K562 (cell line): Measurements from ENCODE around the gene PSRC1. TPM values are rescaled to one million over a fixed set of nuclear protein-coding genes. Genes with fewer than 3 reads are reported as not detected.

ENCODE experiments used
- BRF1 ChIP-seq: IDR thresholded peaks from 3 replicates; pipeline ENCODE4 v1.6.1; 2011; ENCODE audit warnings: borderline replicate concordance, mild to moderate bottlenecking; ENCODE audit not compliant: insufficient read length; ENCODE audit errors: extremely low read depth
- CHCHD3 ChIP-seq: fragments of 250-450 bp; sonication (Bioruptor Pico); IDR thresholded peaks from 2 replicates; pipeline ENCODE4 v2.1.2; 2022; ENCODE audit warnings: mild to moderate bottlenecking
- EP400 ChIP-seq: fragments of 450-650 bp; IDR thresholded peaks from 2 replicates; pipeline ENCODE4 v1.6.1; 2017; ENCODE audit warnings: antibody characterized with exemption, mild to moderate bottlenecking, moderate library complexity
- ERF ChIP-seq: fragments of 450-650 bp; formaldehyde crosslinking; IDR thresholded peaks from 2 replicates; pipeline ENCODE4 v1.4.0; 2020; ENCODE audit warnings: mild to moderate bottlenecking, mixed read lengths
- EWSR1 ChIP-seq: fragments of 450-650 bp; IDR thresholded peaks from 2 replicates; pipeline ENCODE4 v1.6.1; 2018; ENCODE audit warnings: borderline replicate concordance, mild to moderate bottlenecking, low read depth, moderate library complexity; ENCODE audit not compliant: partially characterized antibody
- FOXP4 ChIP-seq: sonication (generic); formaldehyde crosslinking; IDR thresholded peaks from 2 replicates; pipeline ENCODE4 v1.8.0; 2022; ENCODE audit warnings: mild to moderate bottlenecking, missing genetic modification reagents, borderline replicate concordance
- GTF2F1 ChIP-seq: IDR thresholded peaks from 2 replicates; pipeline ENCODE4 v1.6.1; 2011; ENCODE audit warnings: low read depth, low read length, improper control_type of control experiment
- ILF3 ChIP-seq: fragments of 450-650 bp; IDR thresholded peaks from 2 replicates; pipeline ENCODE4 v1.6.1; 2018; ENCODE audit warnings: antibody characterized with exemption, mild to moderate bottlenecking, moderate library complexity, borderline replicate concordance
- MCM7 ChIP-seq, 2 experiments: fragments of 450-650 bp; IDR thresholded peaks; 2 replicates each; pipeline ENCODE4 v1.6.1; 2016 to 2018
- PBX2 ChIP-seq, 2 experiments: IDR thresholded peaks in 1 of 2; conservative IDR thresholded peaks in 1 of 2; 2 replicates each; pipeline ENCODE4 v1.6.1; 2016; ENCODE audit warnings: low read depth in 2 of 2, mild to moderate bottlenecking in 1 of 2, missing compliant biosample characterization in 1 of 2, missing genetic modification characterization in 1 of 2, moderate library complexity in 1 of 2
- PHF21A ChIP-seq: fragments of 450-650 bp; IDR thresholded peaks from 2 replicates; pipeline ENCODE4 v1.6.1; 2017; ENCODE audit warnings: low read depth, borderline replicate concordance
- RBM17 ChIP-seq: fragments of 200-400 bp; formaldehyde crosslinking; IDR thresholded peaks from 2 replicates; pipeline ENCODE4 v1.6.1; 2017; ENCODE audit warnings: low read depth, mild to moderate bottlenecking, low read length, borderline replicate concordance
- TSC22D4 ChIP-seq: fragments of 450-650 bp; IDR thresholded peaks from 2 replicates; pipeline ENCODE4 v1.6.1; 2016; ENCODE audit warnings: missing genetic modification characterization, missing biosample characterization, control low read depth
- ZBTB7A ChIP-seq: IDR thresholded peaks from 2 replicates; pipeline ENCODE4 v1.6.1; 2011; ENCODE audit warnings: low read depth, mild to moderate bottlenecking, low read length, moderate library complexity, borderline replicate concordance; ENCODE audit not compliant: control insufficient read depth
- ZBTB9 ChIP-seq: fragments of 450-650 bp; formaldehyde crosslinking; IDR thresholded peaks from 2 replicates; pipeline ENCODE4 v1.4.0; 2020; ENCODE audit warnings: mild to moderate bottlenecking, moderate library complexity
- ZNF449 ChIP-seq: fragments of 250-450 bp; sonication (Bioruptor Pico); IDR thresholded peaks from 2 replicates; pipeline ENCODE4 v1.8.0; 2022; ENCODE audit warnings: moderate library complexity, mild to moderate bottlenecking, inconsistent platforms
- ZNF57 ChIP-seq: fragments of 450-650 bp; formaldehyde crosslinking; IDR thresholded peaks from 2 replicates; pipeline ENCODE4 v1.4.0; 2020; ENCODE audit warnings: mild to moderate bottlenecking, moderate library complexity
- ZNF655 ChIP-seq: fragments of 250-450 bp; sonication (Bioruptor Pico); IDR thresholded peaks from 2 replicates; pipeline ENCODE4 v1.5.0; 2021
- polyA plus RNA-seq, 8 experiments: library from polyadenylated mRNA; depleted of rRNA in 4 of 8; stranded (reverse) in 5 of 8; unstranded in 3 of 8; fragments of >200 nt; fragmentation: Nextera tagmentation in 2 of 8; fragmentation: Illumina TruSeq in 1 of 8; extraction: Ambion mirVana in 2 of 8; extraction: Trizol in 1 of 8; gene quantifications; 2 replicates each; pipeline versions ENCODE4 v1.2.1 to v1.2.3, GENCODE V29; 2011 to 2014; ENCODE audit warnings: inconsistent platforms in 1 of 8, missing spikeins in 1 of 8
- total RNA-seq, 7 experiments: library from RNA; depleted of rRNA in 6 of 7; stranded (reverse); fragments of >200 nt in 6 of 7; fragmentation: Illumina TruSeq in 2 of 7; extraction: Trizol in 2 of 7; gene quantifications; 2 replicates each; pipeline versions ENCODE4 v1.2.1 to v1.2.3, GENCODE V29; 2011 to 2021; ENCODE audit warnings: low replicate concordance in 1 of 7

PSRC1 gene
- total and polyA plus RNA-seq, 9 of the 15 experiments (the other 6 are each of a cell fraction or from before 2014, with no cell fraction given): 6.5 to 65.2 (median 39.3) TPM

- TF ChIP-seq FOXP4 (CRISPR knock-in tag) (no peak), ERF (no peak), EP400 (no peak), EWSR1 (no peak), TSC22D4 (tag) (no peak), ZNF655 (no peak), CHCHD3 (CRISPR knock-in tag) (no peak), PHF21A (no peak), MCM7 (IDR thresholded peaks at IDR 0.05) (no peak), PBX2 (CRISPR knock-in tag; IDR thresholded peaks at IDR 0.05; ENCODE audit: low read depth) (no peak), PBX2 (tag; conservative IDR thresholded peaks at IDR 0.05; ENCODE audit: low read depth) (no peak), ZBTB9 (CRISPR knock-in tag) (no peak), GTF2F1 (no peak), ZNF57 (no peak), BRF1 (no peak), RBM17 (no peak), ZNF449 (CRISPR knock-in tag) (no peak), ZBTB7A (no peak), ILF3 (no peak)
Observed at GRCh38 chr1:109248797-109249629, 33.9 kb downstream of the PSRC1 start, which contains the start of gene CELSR2 (continued).
